GM18951 (cell line): ENCODE measurements around the gene PPP3CA.

Experiments used
- POLR2A ChIP-seq: IDR thresholded peaks from 4 replicates; pipeline ENCODE4 v1.6.1; 2011; ENCODE audit warnings: mild to moderate bottlenecking; ENCODE audit not compliant: insufficient read length, insufficient read depth; ENCODE audit errors: extremely low read depth
- in situ Hi-C: fragments of 300-500 bp; cut with MboI; formaldehyde crosslinking; loops from one replicate; pipeline ENCODE4 v1.12.0; 2022; ENCODE audit warnings: low sequenced_read_pairs, mixed read lengths, inconsistent platforms; ENCODE audit not compliant: unreplicated experiment

The PPP3CA gene

GRCh38 chr4:101089168-101089567, 258.2 kb downstream of the PPP3CA start:
- in situ Hi-C loops: no loop called here

GRCh38 chr4:101086801-101087586, 260.3 kb downstream of the PPP3CA start:
- in situ Hi-C loops: no loop called here
- no peak for TF ChIP-seq POLR2A

More at GRCh38 chr4:101089168-101089567, 258.2 kb downstream of the PPP3CA start:
- no peak for TF ChIP-seq POLR2A

DNA sequence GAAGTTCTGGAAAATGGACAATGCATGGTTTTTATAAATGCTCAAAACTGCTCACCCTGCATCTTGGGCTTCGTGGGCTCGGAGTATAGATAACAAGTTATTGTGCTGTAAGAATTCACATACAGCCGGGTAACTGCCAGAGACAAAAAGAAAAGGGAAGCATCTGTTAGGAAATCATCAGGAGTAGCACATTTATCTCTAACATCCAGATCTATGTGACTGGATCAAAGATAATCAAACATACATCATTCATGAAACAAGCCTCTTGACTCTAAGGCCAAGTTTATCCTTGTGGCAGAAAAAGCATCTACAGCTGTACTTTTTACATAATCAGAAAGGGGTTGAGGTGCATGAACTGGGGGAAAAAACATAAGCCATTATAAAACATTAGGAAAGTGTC, 264.2 kb downstream of the PPP3CA start:
- in situ Hi-C loops: no loop called here
- TF ChIP-seq POLR2A: no peak

DNA sequence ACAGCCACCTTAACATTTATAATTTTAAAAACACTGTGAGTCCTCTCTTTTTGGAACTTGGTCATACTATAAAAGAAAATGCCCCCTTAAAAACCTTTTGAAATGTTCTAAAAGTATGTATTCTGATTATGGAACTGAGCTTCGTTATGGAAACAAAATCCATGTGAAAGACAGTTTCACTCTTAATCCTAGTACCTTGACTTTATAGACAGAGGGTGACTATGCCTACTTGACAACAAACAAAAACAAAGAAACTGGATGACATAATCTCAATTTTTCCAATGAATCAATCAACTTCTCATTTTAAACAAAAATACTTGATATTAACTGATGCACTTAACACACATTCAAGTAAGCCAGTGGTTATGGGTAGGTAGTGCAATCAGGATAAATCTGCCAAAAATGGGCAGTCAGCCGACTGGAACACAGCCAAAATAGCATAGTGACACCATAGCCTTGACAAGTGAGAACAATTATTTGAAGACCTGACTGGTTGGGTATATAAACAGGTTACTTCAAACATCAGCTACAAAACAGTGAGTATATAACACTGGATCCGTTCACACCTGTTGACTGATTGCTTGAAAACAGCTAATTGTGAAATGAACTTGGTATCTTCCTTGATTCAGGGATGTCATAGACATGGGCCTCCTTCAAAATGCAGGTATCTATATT, 265.5 kb downstream of the PPP3CA start:
- in situ Hi-C loops: no loop called here
- no peak for TF ChIP-seq POLR2A

GRCh38 chr4:101081166-101081565, 266.2 kb downstream of the PPP3CA start:
- in situ Hi-C loops: no loop called here
- no peak for TF ChIP-seq POLR2A

DNA sequence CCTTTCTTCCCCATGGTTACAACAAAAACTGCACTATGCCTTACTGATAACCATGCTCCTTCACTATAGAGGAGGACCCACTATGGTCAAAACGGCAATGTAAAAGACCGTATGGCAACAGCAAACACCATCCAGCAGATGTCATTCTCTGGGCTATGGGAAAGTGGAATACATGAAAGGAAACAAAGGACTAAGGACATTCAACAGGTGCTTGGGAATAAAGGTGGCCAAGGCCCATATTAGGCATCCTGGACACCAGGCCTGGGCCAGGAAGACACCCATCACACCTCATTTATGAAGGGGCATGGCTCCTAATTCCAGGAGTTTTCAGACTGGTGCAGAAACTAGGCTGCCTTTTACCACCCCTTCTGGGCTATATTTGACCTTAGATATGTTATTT, 268.4 kb downstream of the PPP3CA start:
- in situ Hi-C loops: no loop called here

GRCh38 chr4:101076032-101076431, 271.3 kb downstream of the PPP3CA start:
- in situ Hi-C loops: no loop called here
- TF ChIP-seq POLR2A: no peak

More for the DNA sequence above, 268.4 kb downstream of the PPP3CA start:
- no peak for TF ChIP-seq POLR2A

DNA sequence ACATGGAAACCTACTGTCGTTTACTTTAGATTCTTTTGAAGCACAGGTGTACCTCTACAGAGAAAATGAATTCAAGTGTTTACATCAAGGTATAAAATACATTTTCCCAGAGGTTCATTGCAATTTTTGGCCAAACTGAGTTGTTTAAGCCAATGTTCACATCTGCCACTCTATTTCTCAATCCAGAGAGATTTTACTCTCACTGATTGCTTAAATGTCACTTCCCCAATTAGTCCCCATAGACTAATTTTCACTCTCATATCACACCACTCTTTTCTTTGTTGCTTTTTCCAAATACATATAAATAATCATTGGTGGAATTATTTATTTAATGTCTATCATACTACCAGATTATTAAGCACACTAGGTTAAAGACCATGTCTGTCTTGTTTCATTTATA, 271.8 kb downstream of the PPP3CA start:
- TF ChIP-seq POLR2A: no peak
- in situ Hi-C loops: no loop called here

DNA sequence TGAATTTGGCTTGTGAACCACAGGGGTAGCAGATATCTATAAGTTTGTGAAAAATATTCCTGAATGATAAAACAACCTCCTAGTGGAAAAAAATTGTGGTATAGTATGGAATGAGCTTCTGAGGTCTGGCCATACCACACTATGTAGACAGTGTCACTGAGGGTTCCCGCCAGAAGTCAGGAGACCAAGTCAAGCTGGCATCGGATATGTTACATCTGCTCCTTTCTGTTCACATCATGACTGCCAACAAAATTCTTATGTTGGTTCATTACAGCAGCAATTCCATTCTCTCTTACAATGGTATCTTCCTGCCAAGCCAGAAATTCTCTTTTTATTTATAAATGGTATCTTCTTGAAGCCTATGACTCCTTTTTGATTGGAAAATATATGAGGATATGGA, 273.0 kb downstream of the PPP3CA start:
- TF ChIP-seq POLR2A: no peak
- in situ Hi-C loops: no loop called here

- in situ Hi-C loops: no loop called here
- TF ChIP-seq POLR2A: no peak
Observed at GRCh38 chr4:101071241-101071640, 276.1 kb downstream of the PPP3CA start.

GRCh38 chr4:101068115-101068514, 279.2 kb downstream of the PPP3CA start:
- in situ Hi-C loops: no loop called here
- TF ChIP-seq POLR2A: no peak

DNA sequence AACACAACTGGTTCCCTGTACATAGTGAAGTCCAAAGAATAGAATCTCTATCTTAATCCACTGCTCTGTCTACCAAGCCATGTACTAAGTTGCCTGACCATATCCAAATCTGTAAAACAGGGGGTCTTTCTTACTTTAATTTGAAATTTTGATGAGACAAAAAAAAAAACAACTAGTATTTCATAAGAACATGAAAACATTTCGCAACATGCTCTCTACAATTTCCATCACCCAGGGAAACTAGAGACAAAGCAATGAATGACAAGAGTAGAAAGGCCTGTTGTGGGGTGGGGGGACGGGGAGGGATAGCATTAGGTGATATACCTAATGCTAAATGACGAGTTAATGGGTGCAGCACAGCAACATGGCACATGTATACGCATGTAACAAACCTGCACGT, 279.9 kb downstream of the PPP3CA start:
- in situ Hi-C loops: no loop called here
- TF ChIP-seq POLR2A: no peak

- TF ChIP-seq POLR2A: no peak
- in situ Hi-C loops: no loop called here
Observed at GRCh38 chr4:101066626-101067170, 280.6 kb downstream of the PPP3CA start.

DNA sequence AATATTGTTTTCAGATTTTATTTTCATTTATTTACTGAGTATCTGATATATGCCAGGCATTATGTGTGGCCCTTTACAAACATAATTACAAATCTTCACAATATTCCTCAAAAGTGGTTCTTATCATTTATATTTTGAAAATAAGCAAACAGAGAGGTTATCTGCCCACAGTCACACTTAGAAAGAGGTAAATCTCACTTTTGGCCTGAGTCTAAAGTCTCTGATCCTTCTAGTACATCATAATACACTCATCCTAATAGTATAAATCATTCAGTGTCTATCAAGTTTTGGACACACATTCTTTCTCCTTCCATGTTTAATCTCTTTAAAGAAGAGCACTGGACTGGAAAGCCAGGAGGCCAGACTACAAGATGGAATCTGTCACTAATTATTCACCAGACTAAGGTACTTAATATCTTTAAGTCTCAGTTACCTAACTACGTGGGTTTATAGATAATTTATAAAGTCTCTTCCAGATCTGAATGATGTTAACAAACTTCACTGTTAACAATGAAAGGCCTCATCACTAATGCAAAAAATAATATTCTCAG, 281.3 kb downstream of the PPP3CA start:
- no peak for TF ChIP-seq POLR2A
- in situ Hi-C loops: no loop called here

DNA sequence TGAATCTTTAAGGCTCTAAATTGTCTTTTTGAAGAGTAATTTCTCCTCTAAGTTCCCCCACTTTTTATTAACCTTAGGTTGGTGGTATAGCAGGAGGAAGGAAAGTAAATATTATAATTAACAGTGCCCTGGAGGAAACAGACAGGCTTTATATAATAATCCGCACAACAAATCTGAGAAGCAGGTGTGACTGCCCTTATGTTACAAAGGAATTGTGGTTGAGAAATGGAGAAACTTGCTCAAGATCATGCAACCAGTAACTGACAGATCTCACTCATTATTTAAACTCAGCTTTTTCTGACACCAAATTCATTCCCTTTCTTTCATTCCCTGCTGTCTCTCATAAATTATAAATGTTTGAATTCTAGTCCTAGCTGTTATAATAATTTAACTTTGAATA, 282.0 kb downstream of the PPP3CA start:
- in situ Hi-C loops: no loop called here
- no peak for TF ChIP-seq POLR2A
